PC-9 (cell line): ENCODE results near the gene RAP2A.

Source experiments
- CTCF ChIP-seq: fragments of 200-600 bp; sonication (generic); conservative IDR thresholded peaks from 2 replicates; pipeline ENCODE4 v1.6.1; 2017; ENCODE audit warnings: mixed run types, antibody characterized with exemption, mild to moderate bottlenecking, moderate library complexity
- EZH2 ChIP-seq: fragments of 200-600 bp; sonication (generic); IDR thresholded peaks from 2 replicates; pipeline ENCODE4 v1.8.0; 2017; ENCODE audit warnings: antibody characterized with exemption, low read depth

GRCh38 chr13:97474349-97474980 is 40.5 kb downstream of the RAP2A start:
- TF ChIP-seq CTCF, result no peak
- TF ChIP-seq EZH2, result no peak
